Mucosa of stomach (tissue), 1 donor: Measurements from ENCODE around the gene CLTA.

Experiments
- H3K27me3 ChIP-seq: one replicate; pipeline ENCODE4 v1.7.0; 2013; ENCODE audit warnings: mild to moderate bottlenecking, low read length; ENCODE audit not compliant: control insufficient read depth, insufficient read depth
- H3K36me3 ChIP-seq: one replicate; pipeline ENCODE4 v1.7.0; 2013; ENCODE audit warnings: low read length; ENCODE audit not compliant: control insufficient read depth, insufficient read depth
- H3K4me1 ChIP-seq: one replicate; pipeline ENCODE4 v1.7.0; 2013; ENCODE audit warnings: mild to moderate bottlenecking, low read length; ENCODE audit not compliant: control insufficient read depth, insufficient read depth
- H3K4me3 ChIP-seq: one replicate; pipeline ENCODE4 v1.7.0; 2013; ENCODE audit warnings: low read length
- H3K9ac ChIP-seq: one replicate; pipeline ENCODE4 v1.7.0; 2013; ENCODE audit warnings: mild to moderate bottlenecking, low read length, moderate library complexity
- H3K9me3 ChIP-seq: one replicate; pipeline ENCODE4 v1.7.0; 2013; ENCODE audit warnings: mild to moderate bottlenecking, low read length, moderate library complexity; ENCODE audit not compliant: control insufficient read depth
- donor health status: Pancreatic carcinoma.

The CLTA gene, protein sequence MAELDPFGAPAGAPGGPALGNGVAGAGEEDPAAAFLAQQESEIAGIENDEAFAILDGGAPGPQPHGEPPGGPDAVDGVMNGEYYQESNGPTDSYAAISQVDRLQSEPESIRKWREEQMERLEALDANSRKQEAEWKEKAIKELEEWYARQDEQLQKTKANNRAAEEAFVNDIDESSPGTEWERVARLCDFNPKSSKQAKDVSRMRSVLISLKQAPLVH

DNA sequence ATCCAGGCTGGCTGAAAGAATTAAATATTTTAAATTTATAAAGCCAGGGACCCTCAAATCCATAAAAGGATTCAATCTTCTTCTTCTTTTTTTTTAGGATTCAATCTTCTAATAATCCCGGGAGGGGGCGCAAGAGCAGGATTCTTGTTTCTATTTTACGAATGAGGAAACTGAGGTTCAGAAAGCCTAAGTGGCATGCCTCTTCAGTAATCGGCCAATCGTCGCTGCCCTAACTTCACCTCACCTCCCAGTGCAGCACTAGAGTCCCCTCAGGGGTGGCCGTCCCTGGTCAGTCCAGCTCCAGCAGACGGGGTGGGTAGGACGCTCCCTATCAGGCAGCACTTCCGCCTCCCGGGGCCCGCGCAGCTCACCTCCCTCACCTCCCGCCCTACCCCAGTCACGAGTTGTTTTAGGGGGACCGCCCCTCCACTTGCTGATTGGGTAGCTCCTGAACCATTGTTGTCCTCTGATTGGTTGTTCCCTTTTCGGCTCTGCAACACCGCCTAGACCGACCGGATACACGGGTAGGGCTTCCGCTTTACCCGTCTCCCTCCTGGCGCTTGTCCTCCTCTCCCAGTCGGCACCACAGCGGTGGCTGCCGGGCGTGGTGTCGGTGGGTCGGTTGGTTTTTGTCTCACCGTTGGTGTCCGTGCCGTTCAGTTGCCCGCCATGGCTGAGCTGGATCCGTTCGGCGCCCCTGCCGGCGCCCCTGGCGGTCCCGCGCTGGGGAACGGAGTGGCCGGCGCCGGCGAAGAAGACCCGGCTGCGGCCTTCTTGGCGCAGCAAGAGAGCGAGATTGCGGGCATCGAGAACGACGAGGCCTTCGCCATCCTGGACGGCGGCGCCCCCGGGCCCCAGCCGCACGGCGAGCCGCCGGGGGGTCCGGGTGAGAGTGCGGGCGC lies at the start of gene CLTA:
CLTA (plus strand) TSS at position 534 of the 902 bp plus-strand sequence; CDS start at position 670, 136 bp downstream.
- peaks cover 14% of the 10 kb centered on the region for H3K4me1 ChIP-seq
- H3K9ac ChIP-seq: peak within 1 kb of the TSS; percentile 90
- H3K9me3 ChIP-seq: no peaks in the 10 kb centered on the region
- no peaks in the 10 kb centered on the region for H3K36me3 ChIP-seq
- H3K4me3 ChIP-seq: peak within 1 kb of the TSS; percentile 88
- no peaks in the 10 kb centered on the region for H3K27me3 ChIP-seq

- Histone ChIP-seq H3K9me3 (no peaks in the 10 kb centered on the region), H3K4me1 (peaks cover 78% of the 10 kb centered on the region), H3K27me3 (peaks cover 9% of the 10 kb centered on the region), H3K4me3 (no peak overlapping the region), H3K36me3 (no peaks in the 10 kb centered on the region), H3K9ac (no peak overlapping the region)
These were observed 49.4 kb upstream of the CLTA start for GRCh38 chr9:36141288-36141687.

GRCh38 chr9:36141761-36142160 lies 49.0 kb upstream of the CLTA start:
- H3K9me3 ChIP-seq: no peaks in the 10 kb centered on the region
- peak overlapping the region; percentile 52 for H3K9ac ChIP-seq
- peaks cover 8% of the 10 kb centered on the region for H3K27me3 ChIP-seq
- no peak overlapping the region for H3K4me3 ChIP-seq
- peaks cover 78% of the 10 kb centered on the region for H3K4me1 ChIP-seq
- H3K36me3 ChIP-seq: no peaks in the 10 kb centered on the region

DNA sequence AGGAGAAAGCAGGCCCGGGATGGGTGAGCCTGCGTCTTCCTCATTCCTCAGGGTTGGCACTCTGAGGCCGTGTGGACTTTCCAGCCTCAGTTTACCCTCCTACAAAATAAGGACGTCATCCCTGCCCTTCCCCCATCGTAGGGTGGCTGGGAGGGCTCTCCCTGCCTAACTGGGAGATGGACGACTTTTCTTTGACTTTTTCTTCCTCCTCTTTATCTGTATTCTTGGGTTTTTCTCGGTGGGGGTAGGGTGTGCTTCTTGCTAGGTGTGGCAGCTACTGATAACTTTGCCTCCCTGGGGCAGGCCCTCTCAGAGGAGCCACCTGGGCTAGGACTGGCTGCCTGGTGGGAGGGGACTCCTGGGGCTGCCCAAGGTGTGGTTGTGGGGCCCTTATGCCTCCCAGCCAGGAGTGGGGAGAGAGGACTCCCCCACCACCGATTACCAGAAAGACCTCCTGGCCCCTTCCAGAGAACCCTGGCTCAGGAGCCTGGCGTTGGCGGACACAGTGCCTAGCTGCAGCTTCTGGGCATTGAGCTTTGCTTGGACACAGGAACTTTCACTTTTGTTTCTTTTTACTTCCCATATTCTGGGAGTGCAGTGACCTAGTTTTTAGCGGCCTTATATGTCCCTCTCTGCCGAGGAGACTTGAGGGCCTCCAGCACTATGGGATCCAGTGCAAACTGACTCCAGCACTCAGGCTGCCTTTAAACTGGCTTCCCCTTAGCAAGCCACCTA lies 48.0 kb upstream of the CLTA start:
- no peaks in the 10 kb centered on the region for H3K27me3 ChIP-seq
- H3K9me3 ChIP-seq: no peaks in the 10 kb centered on the region
- H3K36me3 ChIP-seq: no peaks in the 10 kb centered on the region
- H3K4me1 ChIP-seq: peaks cover 69% of the 10 kb centered on the region
- H3K4me3 ChIP-seq: peak overlapping the region; percentile 14
- peak overlapping the region; percentile 52 for H3K9ac ChIP-seq

DNA sequence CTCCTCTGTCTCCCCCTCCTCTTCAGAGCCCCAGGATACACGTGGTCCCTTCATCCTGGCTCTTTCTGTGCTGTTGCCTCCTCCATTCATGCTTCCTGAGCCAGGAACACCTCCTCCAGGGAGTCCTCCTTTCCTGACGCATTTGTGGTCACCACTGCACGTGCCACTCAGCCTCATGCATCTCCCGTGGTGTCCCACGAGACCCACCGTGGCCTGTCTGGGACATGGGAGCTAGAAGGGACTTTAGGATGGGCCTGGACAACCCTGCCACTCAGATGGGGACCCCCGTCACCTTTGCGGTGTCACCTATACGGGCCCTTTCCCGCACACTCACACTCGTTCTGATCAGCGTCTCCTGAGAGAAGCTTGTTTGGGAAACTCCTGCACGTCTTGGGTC lies 47.5 kb upstream of the CLTA start:
- H3K4me3 ChIP-seq: no peak overlapping the region
- H3K4me1 ChIP-seq: peaks cover 68% of the 10 kb centered on the region

DNA sequence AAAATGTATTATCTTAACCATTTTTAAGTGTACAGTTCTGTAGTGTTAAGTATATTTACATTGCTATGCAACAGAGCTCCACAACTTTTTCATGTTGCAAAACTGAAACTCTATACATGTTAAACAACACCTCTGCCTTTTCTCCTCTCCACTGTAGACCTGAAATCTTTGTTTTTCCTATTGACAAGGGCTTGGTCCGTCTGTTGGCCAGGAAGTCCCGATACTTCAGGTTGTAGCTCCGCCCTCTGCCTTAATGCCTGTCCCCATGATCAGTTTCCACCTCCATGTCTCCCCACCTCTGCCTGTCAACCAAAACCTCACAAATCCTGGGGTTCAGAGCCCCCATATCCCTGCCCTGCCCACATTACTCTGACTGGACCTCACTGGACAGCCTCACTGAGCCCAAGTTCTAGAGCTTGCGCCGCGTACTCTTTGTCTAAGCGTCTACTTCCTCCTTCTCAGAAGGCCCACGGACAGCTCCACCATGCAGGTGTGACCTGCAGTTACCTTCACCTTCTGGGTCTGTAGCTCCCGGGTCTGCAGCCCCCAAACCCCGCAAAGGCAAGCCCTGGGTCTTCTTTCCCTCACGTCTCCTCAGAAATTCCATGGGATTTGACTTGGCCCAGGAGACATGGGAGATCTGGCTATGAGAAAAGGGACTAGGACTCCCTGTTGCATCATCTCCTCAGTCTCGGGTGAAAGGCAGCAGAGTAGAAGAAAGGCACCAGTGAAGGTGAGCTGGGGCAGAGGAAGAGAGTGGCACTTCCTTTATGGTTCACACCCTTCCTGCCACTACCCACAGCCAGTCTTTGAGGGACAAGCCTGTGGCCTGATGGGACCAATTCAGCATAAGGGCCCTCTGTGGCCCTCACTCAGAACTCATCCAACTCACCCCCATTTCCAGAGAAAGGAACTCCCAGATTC lies 46.1 kb upstream of the CLTA start:
- H3K4me1 ChIP-seq: peaks cover 60% of the 10 kb centered on the region
- H3K4me3 ChIP-seq: no peak overlapping the region
- H3K9me3 ChIP-seq: no peaks in the 10 kb centered on the region
- H3K9ac ChIP-seq: no peak overlapping the region
- no peaks in the 10 kb centered on the region for H3K36me3 ChIP-seq
- H3K27me3 ChIP-seq: no peaks in the 10 kb centered on the region

More for the DNA sequence above, 47.5 kb upstream of the CLTA start:
- H3K9me3 ChIP-seq: no peaks in the 10 kb centered on the region
- H3K36me3 ChIP-seq: no peaks in the 10 kb centered on the region
- peak overlapping the region; percentile 52 for H3K9ac ChIP-seq
- no peaks in the 10 kb centered on the region for H3K27me3 ChIP-seq

DNA sequence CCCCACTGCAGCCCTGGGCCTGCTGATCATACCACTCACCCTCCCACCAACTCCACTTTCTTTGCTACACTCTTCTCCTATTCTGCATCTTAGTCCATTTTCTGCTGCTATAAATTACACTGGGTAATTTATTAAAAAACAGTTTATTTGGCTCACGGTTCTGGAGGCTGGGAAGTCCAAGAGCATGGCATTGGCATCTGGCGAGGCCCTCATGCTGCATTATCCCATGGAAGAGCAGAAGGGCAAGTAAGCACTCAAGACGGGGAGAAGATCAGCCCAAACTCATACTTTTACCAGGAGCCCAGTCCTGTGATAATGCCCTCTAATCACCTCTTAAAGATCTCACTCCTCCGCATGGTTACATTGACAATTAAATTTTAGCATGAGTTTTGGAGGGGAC lies 44.8 kb upstream of the CLTA start:
- Histone ChIP-seq H3K9me3 (no peaks in the 10 kb centered on the region), H3K9ac (no peak overlapping the region), H3K27me3 (no peaks in the 10 kb centered on the region), H3K4me1 (peaks cover 46% of the 10 kb centered on the region), H3K4me3 (no peak overlapping the region), H3K36me3 (no peaks in the 10 kb centered on the region)

GRCh38 chr9:36146651-36147050 lies 44.1 kb upstream of the CLTA start:
- Histone ChIP-seq H3K27me3 (no peaks in the 10 kb centered on the region), H3K36me3 (no peaks in the 10 kb centered on the region), H3K4me3 (no peak overlapping the region), H3K9me3 (no peaks in the 10 kb centered on the region), H3K9ac (no peak overlapping the region), H3K4me1 (peaks cover 40% of the 10 kb centered on the region)

- peaks cover 31% of the 10 kb centered on the region for H3K4me1 ChIP-seq
- H3K4me3 ChIP-seq: no peak overlapping the region
- no peaks in the 10 kb centered on the region for H3K36me3 ChIP-seq
- H3K9me3 ChIP-seq: no peaks in the 10 kb centered on the region
- no peaks in the 10 kb centered on the region for H3K27me3 ChIP-seq
- H3K9ac ChIP-seq: no peak overlapping the region
These were observed 43.1 kb upstream of the CLTA start for GRCh38 chr9:36147441-36148175.

DNA sequence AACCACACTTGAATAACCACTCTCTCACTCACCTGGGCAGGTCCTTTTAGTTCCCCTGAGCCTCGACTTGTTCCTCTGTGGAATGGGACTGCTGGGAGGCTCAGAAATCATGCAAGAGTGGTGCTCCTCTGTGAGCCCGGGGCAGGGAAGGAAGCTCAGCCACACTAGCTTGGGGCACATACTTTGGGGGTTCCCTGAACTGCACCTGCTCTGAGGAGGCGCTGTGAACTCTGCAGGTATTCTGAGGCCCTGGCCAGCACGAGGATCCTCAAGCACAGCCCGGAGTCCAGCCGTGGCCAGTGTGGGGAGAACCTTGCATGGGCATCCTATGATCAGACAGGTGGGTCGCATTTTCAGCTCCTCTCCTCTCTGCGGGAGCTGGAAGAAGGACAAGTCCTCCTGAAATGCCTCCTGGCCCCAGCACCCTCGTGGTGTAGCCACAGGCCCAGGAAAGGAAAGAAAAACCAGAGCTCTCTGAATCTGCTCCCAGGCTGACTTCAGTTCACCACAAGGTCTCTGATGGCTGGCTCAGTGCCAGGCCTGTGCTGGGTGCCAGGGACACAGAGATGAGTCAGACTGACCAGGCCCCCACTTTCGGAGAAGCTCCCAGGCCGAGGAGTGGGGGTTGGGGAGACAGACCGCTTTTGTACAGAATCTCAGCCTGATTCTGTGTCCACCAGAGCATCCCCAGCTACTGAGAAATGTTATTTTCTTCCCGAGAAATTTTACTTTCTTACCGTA lies 42.2 kb upstream of the CLTA start:
- H3K4me1 ChIP-seq: peaks cover 22% of the 10 kb centered on the region
- no peak overlapping the region for H3K4me3 ChIP-seq
- no peak overlapping the region for H3K9ac ChIP-seq
- no peaks in the 10 kb centered on the region for H3K27me3 ChIP-seq
- no peaks in the 10 kb centered on the region for H3K36me3 ChIP-seq
- H3K9me3 ChIP-seq: no peaks in the 10 kb centered on the region
